Right atrium auricular region (tissue), 2 donors: ENCODE results near the gene KRT84. TPM values are rescaled to one million over a fixed set of nuclear protein-coding genes. Genes with fewer than 3 reads are reported as not detected.
A peak's percentile ranks its signal among the peaks of the same experiment; 100 is the strongest.

Experiments
- DNase-seq: peaks from one replicate; pipeline ENCODE4 v3.0.0-alpha.2; 2019; ENCODE audit warnings: low spot score
- H3K27ac ChIP-seq, 2 donors: fragments of 200-600 bp; sonication (generic); 1 replicate in 1 of 2; 2 replicates in 1 of 2; pipeline ENCODE4 v1.5.1; 2016 to 2019
- H3K27me3 ChIP-seq, 2 donors: fragments of 200-600 bp; sonication (generic); one replicate each; pipeline versions ENCODE4 v1.5.1 to v1.6.0; 2017 to 2019
- H3K36me3 ChIP-seq: fragments of 200-600 bp; sonication (generic); one replicate; pipeline ENCODE4 v1.5.1; 2016
- H3K4me1 ChIP-seq, 2 donors: fragments of 200-600 bp; sonication (generic); one replicate each; pipeline versions ENCODE4 v1.5.1 to v1.6.0; 2017 to 2019
- H3K4me3 ChIP-seq, 2 donors: fragments of 200-600 bp; sonication (generic); 1 replicate in 1 of 2; 2 replicates in 1 of 2; pipeline ENCODE4 v1.5.1; 2017 to 2019; ENCODE audit warnings: mild to moderate bottlenecking in 1 of 2, moderate library complexity in 1 of 2
- H3K9me3 ChIP-seq, 2 donors: fragments of 200-600 bp; sonication (generic); one replicate each; pipeline ENCODE4 v1.5.1; 2019
- total RNA-seq, 2 donors: library from RNA; depleted of rRNA; stranded (reverse); fragments of >200 nt; gene quantifications; one replicate each; pipeline ENCODE4 v1.1.0, GENCODE V29; 2016
- TF ChIP-seq, protein P1 (sequence below), 2 donors: fragments of 200-600 bp; sonication (generic); IDR thresholded peaks; one replicate each; pipeline ENCODE4 v1.5.1; 2019; ENCODE audit warnings: antibody characterized with exemption in 2 of 2

KRT84 gene
- total RNA-seq, 2 donors from 2014 or later = 0.28 TPM; not detected in 1

DNA sequence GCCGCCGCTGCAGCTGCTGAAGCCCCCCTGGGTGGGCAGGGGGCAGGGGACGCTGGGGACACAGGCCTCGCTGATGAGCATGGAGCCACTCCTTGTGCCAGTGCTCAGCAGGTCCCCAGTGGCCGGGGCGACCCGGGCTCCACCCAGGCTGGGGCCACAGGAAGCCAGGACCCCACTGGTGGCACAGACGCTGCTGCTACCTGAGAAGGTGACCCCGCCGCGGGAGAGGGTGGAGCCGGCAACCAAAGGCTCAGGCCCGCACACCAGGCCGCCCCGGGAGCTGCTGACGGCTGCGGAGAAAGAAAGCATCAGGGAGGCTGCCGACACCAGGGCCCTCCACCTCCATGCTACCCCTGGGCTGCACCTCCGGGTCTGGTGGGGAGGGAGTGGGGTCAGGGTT lies 7.4 kb downstream of the KRT84 start:
- Histone ChIP-seq H3K4me3 (no peak overlapping the region), H3K27ac (no peak overlapping the region), H3K36me3 (no peaks in the 10 kb centered on the region), H3K4me1 (no peaks in the 10 kb centered on the region), H3K9me3 (no peaks in the 10 kb centered on the region), H3K27me3 (no peaks in the 10 kb centered on the region)
- no peak for DNase-seq
- TF ChIP-seq, protein P1, sequence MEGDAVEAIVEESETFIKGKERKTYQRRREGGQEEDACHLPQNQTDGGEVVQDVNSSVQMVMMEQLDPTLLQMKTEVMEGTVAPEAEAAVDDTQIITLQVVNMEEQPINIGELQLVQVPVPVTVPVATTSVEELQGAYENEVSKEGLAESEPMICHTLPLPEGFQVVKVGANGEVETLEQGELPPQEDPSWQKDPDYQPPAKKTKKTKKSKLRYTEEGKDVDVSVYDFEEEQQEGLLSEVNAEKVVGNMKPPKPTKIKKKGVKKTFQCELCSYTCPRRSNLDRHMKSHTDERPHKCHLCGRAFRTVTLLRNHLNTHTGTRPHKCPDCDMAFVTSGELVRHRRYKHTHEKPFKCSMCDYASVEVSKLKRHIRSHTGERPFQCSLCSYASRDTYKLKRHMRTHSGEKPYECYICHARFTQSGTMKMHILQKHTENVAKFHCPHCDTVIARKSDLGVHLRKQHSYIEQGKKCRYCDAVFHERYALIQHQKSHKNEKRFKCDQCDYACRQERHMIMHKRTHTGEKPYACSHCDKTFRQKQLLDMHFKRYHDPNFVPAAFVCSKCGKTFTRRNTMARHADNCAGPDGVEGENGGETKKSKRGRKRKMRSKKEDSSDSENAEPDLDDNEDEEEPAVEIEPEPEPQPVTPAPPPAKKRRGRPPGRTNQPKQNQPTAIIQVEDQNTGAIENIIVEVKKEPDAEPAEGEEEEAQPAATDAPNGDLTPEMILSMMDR (IDR thresholded peaks at IDR 0.05) = no peak

DNA sequence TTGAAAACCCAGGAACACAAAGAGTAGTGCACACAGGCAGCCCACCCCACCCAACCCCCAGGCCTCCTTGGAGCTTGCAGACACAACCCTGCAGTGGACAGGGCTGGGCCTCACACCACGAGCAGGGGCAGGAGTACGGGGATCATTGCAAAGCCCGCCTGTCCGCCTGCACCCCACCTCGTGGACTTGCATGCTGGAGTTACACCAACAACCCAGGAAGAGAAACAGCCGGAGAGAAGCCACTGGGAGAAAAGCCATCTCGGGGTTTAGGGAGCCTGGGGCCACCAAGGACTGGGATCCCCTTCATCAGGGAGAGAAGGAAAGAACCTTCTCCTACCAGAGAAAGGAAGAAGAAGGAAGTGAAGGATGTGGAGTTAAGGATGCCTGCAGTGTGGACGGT lies 8.2 kb downstream of the KRT84 start:
- Histone ChIP-seq H3K9me3 (no peaks in the 10 kb centered on the region), H3K4me1 (no peaks in the 10 kb centered on the region), H3K36me3 (no peaks in the 10 kb centered on the region), H3K4me3 (no peak overlapping the region), H3K27me3 (no peaks in the 10 kb centered on the region), H3K27ac (no peak overlapping the region)
- no peak for DNase-seq
- TF ChIP-seq, protein P1 (IDR thresholded peaks at IDR 0.05) = no peak

DNA sequence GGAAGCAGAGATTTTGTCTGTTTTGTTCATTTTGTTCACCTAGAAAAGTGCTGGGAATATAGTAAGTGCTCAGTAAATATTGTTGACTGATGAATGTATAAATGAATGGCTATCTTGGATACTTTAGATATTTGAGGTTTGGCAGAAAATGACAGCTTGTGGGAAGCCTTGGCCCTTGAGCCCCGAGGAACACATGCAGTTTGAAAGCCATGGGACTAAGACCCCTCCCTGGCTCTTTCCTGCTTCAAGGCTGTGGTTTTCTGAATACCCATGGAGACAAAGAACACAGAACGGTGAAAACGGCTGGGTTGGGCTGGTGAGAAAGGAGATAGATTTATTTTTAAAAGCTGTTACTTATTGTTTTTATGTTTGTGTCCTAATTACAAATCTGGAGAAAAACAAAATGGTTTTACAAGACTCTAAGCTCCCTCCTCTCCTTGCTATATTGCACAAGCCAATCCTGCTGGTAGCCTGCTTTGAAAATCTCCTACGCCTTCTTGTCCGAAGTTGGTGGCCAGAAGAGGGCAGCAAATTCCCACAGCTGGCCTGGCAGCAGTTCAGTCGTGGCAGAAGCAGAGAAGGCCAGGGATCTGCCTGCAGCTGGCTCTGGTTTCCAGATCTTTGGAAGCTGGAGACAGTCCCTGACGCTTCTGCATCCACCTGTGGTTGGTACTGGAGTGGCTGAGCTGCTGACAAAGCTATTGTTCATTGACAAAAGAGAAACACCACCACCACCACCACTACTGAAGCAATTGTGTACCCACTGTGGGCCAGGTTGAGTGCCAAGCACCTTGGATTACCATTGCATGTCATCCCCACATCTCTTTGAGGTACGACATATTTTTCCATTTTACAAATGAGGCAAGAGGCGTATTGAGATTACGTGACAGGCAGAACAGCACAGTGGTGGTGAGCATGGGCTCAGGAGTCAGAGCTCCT lies 13.0 kb downstream of the KRT84 start:
- no peaks in the 10 kb centered on the region for H3K9me3 ChIP-seq
- peak; percentile 88 for DNase-seq
- H3K27ac ChIP-seq = no peak overlapping the region
- no peaks in the 10 kb centered on the region for H3K27me3 ChIP-seq
- H3K4me3 ChIP-seq = no peak overlapping the region
- TF ChIP-seq, protein P1 (IDR thresholded peaks at IDR 0.05) = peak; percentile 53 to 85
- no peaks in the 10 kb centered on the region for H3K36me3 ChIP-seq
- H3K4me1 ChIP-seq = no peaks in the 10 kb centered on the region

DNA sequence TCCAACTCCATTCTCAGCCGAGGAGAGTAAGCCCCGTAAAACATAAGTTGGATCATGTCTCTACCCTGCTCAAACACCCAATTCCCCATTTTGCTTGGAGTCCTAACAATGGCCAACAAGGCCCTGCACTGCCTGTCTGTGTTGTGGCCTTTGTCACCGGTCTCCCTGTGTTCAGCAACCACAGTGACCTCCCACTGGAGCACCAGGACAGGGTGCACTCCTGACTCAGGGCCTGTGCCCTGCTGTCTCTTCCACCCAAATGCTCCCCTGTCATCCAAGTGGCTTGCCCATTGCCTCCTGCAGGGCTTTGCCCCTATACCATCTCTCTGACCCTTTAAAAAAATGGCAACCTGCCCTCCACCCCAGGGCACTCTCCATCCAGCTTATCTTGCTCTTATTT lies 13.7 kb downstream of the KRT84 start:
- no peak for DNase-seq
- Histone ChIP-seq H3K36me3 (no peaks in the 10 kb centered on the region), H3K27me3 (no peaks in the 10 kb centered on the region), H3K4me3 (no peak overlapping the region), H3K9me3 (no peaks in the 10 kb centered on the region), H3K27ac (peak overlapping the region; percentile 35 to 39), H3K4me1 (no peaks in the 10 kb centered on the region)
- TF ChIP-seq, protein P1 (IDR thresholded peaks at IDR 0.05) = no peak

GRCh38 chr12:52370926-52371608 lies 14.4 kb downstream of the KRT84 start:
- DNase-seq = peak; percentile 84
- Histone ChIP-seq H3K9me3 (no peaks in the 10 kb centered on the region), H3K4me3 (no peak overlapping the region), H3K27me3 (no peaks in the 10 kb centered on the region), H3K4me1 (no peaks in the 10 kb centered on the region), H3K36me3 (no peaks in the 10 kb centered on the region), H3K27ac (peak overlapping the region; percentile 35 to 39)
- TF ChIP-seq, protein P1 (IDR thresholded peaks at IDR 0.05) = no peak
